ENCODE measurements around the gene AFAP1L2.

AFAP1L2 gene

DNA sequence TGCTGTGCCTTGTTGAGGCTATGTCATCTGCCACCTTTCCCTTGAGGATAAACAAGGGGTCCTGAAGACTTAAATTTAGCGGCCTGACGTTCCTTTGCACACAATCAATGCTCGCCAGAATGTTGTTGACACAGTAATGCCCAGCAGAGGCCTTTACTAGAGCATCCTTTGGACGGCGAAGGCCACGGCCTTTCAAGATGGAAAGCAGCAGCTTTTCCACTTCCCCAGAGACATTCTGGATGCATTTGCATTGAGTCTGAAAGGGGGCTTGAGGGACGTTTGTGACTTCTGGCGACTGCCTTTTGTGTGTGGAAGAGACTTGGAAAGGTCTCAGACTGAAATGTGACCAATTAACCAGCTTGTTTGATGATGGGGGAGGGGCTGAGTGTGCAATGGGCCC, 112.8 kb downstream of the AFAP1L2 start:
- DNase-seq (ENCODE audit: low read depth in 2 of 2): no peak

DNA sequence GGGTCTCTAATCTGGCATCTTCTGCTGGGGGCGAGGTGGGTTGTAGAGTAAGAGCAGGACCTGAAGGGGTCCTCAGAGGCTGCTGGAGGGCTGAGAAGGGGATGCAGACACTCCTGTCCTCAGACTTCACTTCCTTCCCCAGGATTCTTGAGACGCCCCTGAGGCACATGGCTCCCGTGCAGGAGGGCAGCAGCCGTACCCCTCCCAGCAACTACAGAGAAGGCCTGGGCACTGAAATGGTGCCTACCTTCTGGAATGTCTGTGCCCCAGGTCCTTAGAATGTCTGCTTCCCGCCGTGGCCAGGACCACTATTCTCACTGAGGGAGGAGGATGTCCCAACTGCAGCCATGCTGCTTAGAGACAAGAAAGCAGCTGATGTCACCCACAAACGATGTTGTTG, 113.2 kb downstream of the AFAP1L2 start:
- DNase-seq (ENCODE audit: low read depth in 2 of 2): no peak

DNA sequence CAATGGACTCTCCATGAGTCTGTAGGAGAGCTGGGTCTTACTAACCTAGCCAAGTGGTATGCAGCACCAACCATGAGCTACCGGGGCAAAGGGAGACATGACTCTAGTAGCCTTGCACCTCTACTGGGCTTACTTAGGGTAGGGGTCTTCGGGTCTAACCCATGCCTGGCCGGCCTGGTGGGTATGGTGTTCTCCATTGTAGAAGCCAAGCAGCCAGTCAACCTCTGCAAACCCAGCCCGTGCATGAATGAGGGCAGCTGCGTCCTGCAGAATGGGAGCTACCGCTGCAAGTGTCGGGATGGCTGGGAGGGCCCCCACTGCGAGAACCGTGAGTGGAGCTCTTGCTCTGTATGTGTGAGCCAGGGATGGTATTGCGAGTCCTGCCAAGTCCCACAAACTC, 114.3 kb downstream of the AFAP1L2 start:
- DNase-seq (ENCODE audit: low read depth in 2 of 2): no peak

DNA sequence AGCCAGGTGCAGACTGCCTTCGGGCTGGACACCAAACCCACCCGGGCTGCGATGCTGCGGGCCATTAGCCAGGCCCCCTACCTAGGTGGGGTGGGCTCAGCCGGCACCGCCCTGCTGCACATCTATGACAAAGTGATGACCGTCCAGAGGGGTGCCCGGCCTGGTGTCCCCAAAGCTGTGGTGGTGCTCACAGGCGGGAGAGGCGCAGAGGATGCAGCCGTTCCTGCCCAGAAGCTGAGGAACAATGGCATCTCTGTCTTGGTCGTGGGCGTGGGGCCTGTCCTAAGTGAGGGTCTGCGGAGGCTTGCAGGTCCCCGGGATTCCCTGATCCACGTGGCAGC, 115.2 kb downstream of the AFAP1L2 start:
- DNase-seq (ENCODE audit: low read depth in 2 of 2): no peak

DNA sequence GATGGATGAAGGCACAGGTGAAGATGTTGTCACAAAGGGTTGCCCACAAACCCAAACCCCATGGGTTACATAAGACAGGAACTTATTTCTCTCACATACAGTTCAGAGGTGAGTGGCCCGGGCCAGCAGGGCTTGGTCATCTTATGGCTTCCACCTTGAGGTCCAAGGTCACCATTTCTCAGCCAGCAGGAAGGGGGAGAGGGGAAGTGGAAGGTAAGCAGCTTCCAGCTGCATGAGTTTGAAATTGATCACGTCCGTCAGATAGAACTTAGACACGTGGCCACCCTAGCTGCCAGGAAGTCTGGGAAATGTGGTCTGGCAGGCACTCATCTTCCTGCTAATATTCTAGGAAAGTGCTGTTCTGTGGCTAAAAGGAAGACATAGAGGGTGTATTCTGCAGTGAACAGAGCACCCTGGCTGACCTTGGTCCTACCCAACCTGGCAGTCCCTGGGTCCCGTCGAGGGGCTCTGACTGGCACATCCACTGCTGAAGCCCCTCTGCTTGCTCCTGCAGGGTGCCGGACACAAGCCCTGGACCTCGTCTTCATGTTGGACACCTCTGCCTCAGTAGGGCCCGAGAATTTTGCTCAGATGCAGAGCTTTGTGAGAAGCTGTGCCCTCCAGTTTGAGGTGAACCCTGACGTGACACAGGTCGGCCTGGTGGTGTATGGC, 115.7 kb downstream of the AFAP1L2 start:
- no peak for DNase-seq (ENCODE audit: low read depth in 2 of 2)

DNA sequence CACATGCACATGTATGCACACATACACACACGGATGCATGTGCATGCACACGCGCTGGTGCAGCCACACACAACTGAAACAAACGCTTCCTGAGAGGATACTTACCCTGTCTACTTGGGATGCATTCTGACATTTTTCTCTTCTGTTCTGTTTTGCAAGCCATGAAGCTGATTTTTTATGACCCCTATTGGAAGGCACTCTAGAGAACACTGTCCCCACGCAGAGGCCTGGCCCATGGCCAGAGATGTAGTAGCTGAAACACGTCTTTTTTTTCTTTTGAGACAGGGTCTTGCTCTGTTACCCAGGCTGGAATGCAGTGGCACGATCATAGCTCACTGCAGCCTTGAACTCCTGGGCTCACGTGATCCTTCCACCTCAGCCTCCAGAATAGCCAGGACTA, 117.4 kb downstream of the AFAP1L2 start:
- no peak for DNase-seq (ENCODE audit: low read depth in 2 of 2)

DNA sequence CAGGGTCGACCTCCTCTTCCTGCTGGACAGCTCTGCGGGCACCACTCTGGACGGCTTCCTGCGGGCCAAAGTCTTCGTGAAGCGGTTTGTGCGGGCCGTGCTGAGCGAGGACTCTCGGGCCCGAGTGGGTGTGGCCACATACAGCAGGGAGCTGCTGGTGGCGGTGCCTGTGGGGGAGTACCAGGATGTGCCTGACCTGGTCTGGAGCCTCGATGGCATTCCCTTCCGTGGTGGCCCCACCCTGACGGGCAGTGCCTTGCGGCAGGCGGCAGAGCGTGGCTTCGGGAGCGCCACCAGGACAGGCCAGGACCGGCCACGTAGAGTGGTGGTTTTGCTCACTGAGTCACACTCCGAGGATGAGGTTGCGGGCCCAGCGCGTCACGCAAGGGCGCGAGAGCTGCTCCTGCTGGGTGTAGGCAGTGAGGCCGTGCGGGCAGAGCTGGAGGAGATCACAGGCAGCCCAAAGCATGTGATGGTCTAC, 118.3 kb downstream of the AFAP1L2 start:
- no peak for DNase-seq (ENCODE audit: low read depth in 2 of 2)

DNA sequence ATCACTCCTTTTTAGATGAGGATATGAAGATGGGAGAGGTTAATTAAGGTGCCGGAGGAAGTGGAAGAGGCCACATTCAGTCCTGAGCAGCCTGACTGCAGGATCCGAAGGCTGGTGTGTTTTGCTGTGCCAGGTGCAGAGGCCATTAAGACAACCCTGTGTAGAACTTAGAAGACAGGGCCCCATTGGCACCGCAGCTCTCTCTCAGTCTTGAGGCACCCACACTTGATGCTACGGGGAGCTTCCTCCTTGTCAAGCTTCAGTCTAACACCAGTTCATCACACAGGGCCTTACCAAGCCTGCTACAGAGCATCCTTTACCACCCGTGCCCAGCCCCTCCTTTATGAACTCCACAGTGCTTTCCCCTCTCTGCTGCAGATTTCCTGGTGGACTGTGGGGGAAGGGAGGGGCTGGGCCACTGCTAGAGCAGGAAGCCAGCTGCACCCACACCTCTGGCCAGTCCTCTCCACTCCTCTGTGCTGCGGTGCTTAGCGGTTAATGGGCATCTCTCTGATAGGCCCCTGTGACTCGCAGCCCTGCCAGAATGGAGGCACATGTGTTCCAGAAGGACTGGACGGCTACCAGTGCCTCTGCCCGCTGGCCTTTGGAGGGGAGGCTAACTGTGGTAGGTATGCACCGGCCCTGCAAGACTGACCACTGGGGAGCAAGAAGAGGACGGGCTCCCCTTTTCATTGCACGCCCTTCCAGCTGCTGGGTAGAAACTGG, 119.8 kb downstream of the AFAP1L2 start:
- DNase-seq (ENCODE audit: low read depth in 2 of 2): no peak

DNA sequence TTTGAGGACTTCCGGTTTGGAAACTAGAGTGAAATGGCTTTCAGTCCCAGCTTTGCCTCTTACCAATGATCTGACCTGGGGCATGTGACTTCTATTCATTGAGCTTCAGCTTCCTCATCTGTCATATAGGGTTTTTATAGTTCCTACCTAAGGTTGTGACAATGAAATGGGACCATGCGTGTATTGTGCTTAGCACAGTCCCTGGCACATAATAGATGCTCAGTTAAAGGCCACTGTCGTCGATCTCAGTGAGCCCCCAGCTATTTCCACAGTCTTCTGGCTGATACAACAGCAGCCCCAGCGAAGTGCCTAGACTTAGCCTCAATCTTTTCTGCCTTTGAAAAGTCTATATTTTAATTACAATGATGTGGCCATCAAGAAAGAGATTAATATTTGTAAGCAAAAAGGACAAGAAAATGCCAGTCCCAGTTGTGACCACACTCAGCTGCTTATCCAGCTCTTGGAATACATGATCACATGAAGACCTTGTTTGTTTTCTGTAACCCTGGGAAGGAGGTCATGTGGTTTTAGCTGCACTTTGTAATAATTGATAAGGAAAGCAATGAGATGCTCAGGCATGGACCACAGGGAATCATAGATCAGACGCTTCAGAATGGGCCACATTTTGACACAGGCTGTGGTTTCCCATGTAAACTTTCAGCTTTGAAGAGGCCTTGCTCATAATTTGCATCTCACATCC, 120.6 kb downstream of the AFAP1L2 start:
- no peak for DNase-seq (ENCODE audit: low read depth in 2 of 2)

DNA sequence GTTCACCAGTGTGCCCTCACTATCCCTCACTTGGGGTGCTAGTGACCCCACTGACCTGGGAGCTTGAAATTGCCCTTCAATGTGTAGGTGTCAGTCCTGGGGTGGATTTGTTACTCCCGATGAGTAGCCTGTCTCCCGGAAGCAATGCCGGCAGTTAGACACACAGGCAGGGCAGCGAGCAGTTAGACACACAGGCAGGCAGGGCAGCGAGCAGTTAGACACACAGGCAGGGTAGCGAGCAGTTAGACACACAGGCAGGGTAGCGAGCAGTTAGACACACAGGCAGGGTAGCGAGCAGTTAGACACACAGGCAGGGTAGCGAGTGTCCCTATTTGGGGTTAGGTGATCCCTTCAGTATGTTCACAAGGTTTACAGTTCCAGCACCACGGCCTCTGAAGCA, 121.2 kb downstream of the AFAP1L2 start:
- no peak for DNase-seq (ENCODE audit: low read depth in 2 of 2)

DNA sequence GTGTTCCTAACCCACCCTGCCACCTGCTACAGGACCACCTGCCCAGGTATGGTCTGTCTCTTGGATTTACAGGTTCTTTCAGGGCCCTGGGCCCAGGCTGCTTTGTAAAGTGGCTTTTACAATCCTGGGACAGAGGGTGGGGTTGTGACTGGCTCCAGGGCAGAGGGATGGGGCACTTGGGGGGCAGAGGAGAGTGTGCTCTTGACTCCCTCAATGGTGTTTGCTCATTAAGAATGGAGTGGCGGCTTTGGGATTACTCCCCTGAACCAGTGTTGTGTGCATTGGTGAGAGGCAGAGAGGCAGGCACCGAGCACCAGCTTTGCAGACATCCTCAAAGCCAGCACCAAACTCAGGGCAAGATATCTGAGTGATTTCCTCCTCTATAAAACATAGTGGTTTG, 121.8 kb downstream of the AFAP1L2 start:
- DNase-seq (ENCODE audit: low read depth in 2 of 2): no peak

DNA sequence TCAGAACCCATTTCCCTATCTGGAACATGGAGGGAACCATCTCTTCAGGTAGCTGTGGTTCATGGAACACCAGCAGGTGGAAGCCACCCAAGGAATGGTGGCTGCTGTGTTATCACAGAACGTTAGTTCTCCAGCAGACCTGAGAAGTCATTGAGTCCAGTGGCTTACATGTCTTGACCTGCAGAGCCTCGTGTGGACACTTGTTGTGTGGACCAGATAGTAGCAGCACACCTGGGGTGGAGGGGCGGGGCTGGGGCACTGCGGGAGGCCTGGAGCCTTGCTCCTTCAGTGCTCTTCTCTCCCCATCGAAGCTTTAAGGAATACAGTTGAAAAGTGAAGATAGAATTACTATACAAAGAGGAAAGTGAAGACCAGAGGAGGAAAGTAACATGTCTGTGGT, 122.8 kb downstream of the AFAP1L2 start:
- DNase-seq (ENCODE audit: low read depth in 2 of 2): no peak

DNA sequence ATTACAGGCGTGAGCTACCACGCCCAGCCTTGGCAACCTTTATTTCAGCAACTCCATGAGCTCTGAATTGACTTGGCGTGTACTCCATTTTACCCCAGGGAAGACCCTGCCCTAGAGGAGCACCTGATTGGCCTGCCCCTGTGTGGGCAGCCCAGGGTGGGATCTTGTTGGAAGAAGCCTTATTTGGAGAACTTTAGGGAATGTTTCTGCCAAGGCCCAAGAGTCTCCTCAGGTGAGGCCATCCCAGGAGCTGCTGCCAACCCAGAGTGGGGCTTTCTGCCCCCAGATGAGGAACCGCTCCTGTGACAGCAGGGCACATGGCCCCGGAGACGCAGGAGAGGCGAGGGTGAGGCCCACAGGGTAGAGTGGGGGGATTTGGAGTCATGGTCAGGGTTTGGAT, 123.3 kb downstream of the AFAP1L2 start:
- no peak for DNase-seq (ENCODE audit: low read depth in 2 of 2)

DNA sequence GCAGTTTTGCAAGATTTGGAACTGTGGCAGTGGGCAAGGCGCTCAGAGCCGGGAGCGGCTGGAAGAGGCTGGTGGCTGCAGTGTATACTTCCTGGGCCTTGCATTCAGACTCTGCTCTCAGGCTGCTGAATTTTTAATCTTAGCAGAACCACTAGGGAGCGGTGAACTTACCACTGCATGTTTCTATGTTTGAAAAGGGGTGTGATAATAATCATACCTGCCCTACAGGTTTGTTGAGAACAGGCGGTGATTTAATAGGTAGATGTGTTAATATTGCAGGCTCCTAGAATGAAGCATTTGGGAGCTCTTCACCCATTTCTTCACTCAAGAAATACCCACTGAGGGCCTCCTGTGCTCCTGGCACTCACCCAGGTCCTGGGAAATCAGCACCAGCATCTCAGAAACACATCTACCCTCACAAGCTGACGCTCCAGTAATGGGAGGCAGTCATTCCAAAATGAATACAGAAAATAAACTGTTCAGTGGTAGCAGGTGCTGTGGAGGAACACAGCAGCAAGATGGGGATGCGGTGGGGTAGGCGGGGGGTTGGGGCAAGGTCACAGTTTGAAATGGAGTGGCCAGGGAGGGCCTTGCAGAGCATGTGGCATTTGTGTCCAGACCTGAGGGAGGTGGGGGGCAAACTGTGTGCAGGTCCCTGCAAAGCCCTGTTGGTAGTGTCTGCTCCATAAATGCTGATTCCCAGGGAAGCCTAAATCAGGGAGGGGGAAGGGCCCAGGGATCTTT, 124.2 kb downstream of the AFAP1L2 start:
- no peak for DNase-seq (ENCODE audit: low read depth in 2 of 2)

DNA sequence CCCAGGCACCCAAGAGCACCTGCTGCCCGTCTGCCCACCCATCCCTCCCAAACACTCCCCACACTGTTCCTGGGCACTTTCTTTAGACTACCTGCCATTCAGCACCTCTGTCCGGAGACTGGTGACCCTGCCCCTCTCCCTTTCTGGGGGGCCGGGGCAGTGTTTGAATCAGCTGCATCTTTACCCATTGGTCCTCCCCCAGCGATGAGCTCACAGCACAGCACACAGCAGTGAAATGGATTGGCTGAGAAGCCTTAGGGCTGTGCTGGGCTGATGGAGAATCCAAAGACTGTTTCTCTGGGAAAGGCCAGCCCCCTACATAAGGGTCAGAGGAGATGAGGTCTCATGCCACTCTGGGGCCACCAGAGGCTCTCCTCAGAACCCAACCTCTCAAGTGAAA, 125.0 kb downstream of the AFAP1L2 start:
- DNase-seq (ENCODE audit: low read depth in 2 of 2): no peak

DNA sequence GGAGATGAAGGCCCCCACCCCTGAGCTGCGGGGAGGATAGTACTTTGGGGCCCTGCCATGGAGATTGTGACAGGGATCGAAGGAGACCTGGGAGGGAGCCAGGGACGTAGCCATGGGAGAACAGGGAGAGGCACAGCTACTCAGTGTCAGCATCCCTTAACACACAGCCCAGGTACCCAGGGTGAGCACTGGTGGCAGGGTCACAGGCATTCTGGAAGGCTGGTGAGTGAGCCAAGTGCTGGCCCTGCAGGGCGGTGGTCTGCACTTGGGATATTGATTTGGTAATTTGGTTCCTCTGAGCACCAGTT, 125.5 kb downstream of the AFAP1L2 start:
- no peak for DNase-seq (ENCODE audit: low read depth in 2 of 2)

DNA sequence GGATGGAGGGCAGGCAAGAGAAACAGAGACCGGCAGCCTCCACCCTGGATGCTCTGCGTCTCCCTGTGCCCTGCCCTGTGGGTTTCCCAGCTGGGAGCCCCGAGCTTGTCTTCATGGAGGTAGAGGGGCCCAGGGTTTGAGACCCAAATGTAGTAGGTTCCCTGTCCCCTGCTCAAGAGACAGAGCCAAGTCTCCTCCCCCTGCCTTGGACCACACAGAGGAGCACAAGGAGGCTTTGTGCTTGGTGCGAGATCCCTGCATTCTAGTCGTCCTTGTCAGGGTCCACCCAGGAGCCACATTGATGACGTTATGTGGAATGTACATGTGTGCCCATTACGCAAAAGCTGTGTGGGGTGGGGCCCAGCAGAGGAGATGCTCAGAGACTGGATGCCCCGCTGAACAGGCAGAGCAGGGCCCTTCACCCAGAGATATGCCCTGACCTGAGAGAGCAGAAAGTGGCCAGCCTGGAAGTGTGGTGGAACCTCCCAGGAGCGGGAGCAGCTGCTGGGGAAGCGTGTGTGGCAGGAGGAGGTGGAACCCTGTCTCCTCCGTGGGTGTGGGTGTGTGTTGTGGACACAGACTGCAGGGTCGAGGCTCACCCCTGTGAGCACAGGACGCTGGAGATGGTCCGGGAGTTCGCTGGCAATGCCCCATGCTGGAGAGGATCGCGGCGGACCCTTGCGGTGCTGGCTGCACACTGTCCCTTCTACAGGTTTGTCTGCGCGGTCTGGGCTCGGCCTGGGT, 126.0 kb downstream of the AFAP1L2 start:
- DNase-seq (ENCODE audit: low read depth in 2 of 2): no peak

DNA sequence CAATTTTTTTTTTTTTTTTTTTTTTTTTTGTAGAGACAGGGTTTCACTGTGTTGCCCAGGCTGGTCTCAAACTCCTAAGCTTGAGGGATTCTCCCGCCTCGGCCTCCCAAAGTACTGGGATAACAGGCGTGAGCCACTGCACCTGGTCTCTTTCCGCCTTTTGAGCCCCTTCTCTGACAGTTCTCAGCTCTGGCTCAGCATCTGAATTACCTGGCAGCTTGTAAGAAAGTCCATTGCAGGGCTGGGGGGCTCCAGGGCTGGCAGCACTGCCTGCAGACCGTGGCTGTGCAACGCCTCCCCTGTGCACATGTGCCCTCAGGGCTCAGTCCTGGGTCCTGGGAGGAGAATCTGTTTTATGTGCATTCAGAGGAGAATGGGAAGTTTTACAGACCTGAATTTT, 127.6 kb downstream of the AFAP1L2 start:
- no peak for DNase-seq (ENCODE audit: low read depth in 2 of 2)

DNA sequence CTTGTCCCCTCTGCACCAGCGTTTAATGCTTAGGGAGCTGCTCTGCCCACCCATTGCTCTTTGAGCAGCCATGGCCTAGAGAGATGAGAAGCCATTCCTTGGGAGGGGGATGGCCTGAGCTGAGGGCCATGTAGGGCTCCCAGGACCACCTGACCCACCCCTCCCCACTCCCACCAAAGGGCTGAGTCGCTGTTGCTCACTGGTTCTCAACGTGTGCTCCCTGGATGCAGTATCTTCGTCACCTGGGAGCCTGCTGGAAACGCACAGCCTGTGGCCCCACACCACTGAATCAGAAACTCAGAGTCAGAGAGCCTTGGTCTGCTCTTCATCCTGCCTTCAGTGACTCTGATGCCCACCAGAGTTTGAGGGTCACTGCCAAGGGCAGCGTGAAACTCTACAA, 128.2 kb downstream of the AFAP1L2 start:
- no peak for DNase-seq (ENCODE audit: low read depth in 2 of 2)

DNA sequence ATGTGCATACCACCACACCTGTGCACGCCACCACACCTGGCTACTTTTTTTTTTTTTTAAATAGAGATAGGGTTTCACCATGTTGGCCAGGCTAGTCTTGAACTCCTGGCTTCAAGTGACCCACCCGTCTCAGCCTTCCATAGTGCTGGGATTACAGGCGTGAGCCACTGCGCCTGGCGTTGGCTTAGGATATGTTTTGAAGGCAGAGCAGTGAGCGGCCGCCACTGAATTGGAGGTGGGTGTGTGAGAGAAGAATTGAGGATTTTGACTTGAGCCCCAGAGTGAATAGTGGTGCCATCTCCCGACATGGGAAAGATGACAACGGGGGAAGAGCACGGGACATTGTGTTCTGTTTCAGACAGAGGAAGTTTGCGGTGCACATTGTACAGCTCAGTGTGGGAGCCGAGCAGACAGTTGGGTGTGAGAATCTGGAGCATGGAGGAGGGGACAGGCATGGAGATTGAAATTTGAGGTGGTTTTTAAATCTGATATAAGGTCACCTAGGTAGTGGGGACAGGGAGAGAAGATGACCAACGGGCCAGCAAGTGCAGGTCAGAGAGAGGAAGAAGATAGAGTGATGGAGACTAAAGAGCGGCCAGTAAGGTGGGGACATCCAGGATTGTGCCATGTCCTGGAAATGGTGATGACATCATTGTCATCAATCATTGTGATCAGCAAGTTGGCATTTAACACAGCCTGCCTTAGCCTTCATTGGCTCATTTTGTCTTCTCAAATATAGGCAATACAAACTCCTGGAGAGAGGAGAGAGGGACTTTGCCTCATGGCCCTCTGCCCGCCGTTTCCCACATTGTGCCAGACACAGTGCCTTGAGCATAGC, 129.5 kb downstream of the AFAP1L2 start:
- no peak for DNase-seq (ENCODE audit: low read depth in 2 of 2)

DNA sequence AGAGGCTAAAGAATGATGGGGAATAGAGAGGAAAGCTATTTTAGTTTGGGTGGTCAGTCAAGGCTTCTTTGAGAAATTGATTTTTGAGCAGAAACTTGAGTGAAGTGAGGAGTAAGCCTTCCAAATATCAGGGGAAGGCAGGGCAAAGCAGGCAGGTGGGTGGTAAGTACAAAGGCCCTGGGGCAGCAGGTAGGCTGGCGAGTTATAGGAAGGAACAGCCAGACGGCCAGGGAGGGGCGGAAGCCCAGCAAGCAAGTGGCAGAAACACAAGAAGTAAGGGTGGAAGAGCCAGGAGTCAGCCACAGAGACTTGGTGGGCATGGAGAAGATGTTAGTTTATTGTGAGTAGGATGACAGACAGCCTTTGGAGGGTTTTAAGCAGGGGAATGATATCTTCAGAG, 130.4 kb downstream of the AFAP1L2 start:
- DNase-seq (ENCODE audit: low read depth in 2 of 2): no peak

All from stimulated activated CD4-positive, alpha-beta T cell treated with anti-CD3 and anti-CD28 coated beads, Interleukin-4, amount 100 ng/mL, for 48 hours (primary cell).